ENCODE measurements around the gene ABCB1. TPM values are rescaled to one million over a fixed set of nuclear protein-coding genes. Genes with fewer than 3 reads are reported as not detected.

The ABCB1 gene
- total and polyA plus RNA-seq, 3 donors from 2014 or later, result 6.5 to 8.6 (median 7.1) TPM

DNA sequence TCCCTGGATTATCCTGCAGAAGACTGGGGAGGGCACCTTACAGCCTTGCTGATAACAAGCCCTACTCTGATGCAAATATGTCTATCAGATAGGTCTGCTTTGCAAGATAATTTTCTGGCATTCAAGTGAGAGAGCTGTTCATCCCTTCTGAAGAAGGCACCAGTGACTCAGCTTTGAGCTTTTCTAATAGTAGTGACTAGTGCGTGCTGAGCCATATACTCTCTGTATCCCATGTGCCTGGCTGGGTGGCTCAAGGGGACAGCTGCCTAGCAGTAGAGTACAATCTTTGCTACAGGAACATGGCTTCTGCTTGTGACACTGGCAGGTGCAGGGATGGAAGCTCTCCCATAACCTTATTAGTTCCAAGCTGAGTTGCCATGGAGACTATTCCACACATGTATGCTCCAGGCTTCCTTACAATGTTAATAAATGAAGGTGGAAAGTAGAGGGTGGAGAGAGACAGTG is 90.2 kb downstream of the ABCB1 start:
- Histone ChIP-seq H3K4me3 (no peak overlapping the region), H3K36me3 (ENCODE audit: low read depth, missing control alignments) (no peaks in the 10 kb centered on the region), H3K27me3 (no peaks in the 10 kb centered on the region), H3K4me1 (no peaks in the 10 kb centered on the region), H3K9me3 (no peaks in the 10 kb centered on the region), H3K27ac (no peak overlapping the region)
- no peak for DNase-seq
- TF ChIP-seq, protein P1, sequence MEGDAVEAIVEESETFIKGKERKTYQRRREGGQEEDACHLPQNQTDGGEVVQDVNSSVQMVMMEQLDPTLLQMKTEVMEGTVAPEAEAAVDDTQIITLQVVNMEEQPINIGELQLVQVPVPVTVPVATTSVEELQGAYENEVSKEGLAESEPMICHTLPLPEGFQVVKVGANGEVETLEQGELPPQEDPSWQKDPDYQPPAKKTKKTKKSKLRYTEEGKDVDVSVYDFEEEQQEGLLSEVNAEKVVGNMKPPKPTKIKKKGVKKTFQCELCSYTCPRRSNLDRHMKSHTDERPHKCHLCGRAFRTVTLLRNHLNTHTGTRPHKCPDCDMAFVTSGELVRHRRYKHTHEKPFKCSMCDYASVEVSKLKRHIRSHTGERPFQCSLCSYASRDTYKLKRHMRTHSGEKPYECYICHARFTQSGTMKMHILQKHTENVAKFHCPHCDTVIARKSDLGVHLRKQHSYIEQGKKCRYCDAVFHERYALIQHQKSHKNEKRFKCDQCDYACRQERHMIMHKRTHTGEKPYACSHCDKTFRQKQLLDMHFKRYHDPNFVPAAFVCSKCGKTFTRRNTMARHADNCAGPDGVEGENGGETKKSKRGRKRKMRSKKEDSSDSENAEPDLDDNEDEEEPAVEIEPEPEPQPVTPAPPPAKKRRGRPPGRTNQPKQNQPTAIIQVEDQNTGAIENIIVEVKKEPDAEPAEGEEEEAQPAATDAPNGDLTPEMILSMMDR (IDR thresholded peaks at IDR 0.05), result no peak
- no peak for TF ChIP-seq POLR2A (IDR thresholded peaks at IDR 0.05)
- WGBS, 2 donors, result 91 to 92% methylated on average over 1 of the region's 1 CpG
- intact Hi-C loops (cut with DNase I; ENCODE audit: low total_unique reads), result no loop called here

DNA sequence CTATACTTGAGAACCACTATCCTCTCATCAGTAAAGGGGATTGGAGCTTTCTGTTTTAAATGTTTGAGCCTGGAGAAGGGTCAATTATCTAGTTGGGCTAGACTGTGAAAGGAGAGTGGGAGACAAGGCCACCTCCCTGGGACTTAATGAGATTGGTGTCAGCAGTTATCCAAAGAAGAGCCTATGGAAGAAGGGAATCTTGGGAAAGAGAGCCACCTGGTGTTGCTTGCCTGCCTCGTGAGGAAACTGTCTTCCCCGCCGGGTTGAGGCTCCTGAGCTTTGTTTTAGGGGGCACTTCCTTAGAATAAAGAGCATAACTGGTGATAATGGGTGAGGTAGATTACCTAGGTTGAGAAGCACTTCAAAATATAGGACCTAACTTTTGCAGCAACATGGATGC is 93.2 kb downstream of the ABCB1 start:
- Histone ChIP-seq H3K27ac (no peak overlapping the region), H3K27me3 (no peaks in the 10 kb centered on the region), H3K36me3 (ENCODE audit: low read depth, missing control alignments) (no peaks in the 10 kb centered on the region), H3K4me1 (no peaks in the 10 kb centered on the region), H3K9me3 (no peaks in the 10 kb centered on the region), H3K4me3 (no peak overlapping the region)
- no peak for DNase-seq
- WGBS, 2 donors, result 47 to 58% methylated on average over 3 of the region's 3 CpGs
- TF ChIP-seq, protein P1 (IDR thresholded peaks at IDR 0.05), result no peak
- TF ChIP-seq POLR2A (IDR thresholded peaks at IDR 0.05), result no peak
- intact Hi-C loops (cut with DNase I; ENCODE audit: low total_unique reads), result no loop called here

DNA sequence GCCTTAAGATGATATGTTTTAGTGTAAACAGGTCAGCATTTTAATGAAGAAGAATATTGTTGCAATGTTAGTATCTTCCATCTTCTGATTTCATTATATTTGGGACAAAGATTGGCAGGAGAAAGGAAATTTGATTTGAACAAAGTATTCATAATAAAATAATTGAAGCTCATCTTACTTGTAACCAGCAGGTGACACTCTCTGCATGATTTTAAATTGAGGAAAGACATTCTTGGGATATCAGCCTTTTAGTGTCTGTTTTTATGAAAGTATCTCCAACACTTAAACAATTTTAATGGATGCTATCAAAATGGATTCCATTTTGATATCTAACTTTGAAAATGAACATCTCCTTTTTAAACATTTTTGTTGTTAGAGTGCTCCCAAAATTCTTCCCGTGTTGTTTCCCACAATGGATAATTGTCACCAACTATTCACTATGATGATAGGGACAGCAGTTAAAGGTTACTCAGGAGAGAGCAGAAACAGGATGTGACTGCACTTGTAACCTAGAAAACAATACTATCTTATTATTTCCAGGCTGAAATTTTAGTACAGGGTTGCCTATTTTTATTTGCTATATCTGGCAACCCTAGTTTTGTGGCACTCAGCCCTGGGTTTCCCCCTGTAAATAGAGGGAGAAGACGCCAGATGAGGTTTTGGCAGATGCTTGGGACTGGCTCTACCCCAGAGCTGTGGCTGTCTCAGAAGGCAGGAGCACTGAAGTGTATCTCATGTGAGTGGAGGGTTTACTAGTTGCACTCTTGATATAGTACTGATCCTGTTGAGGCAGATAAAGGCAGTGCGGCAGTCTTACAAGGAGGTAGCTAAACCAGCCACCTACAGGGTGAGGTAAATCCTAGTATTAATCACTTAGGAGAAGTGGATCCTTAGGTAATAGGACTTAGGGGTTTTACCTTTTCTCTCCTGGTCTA is 94.2 kb downstream of the ABCB1 start:
- Histone ChIP-seq H3K27me3 (no peaks in the 10 kb centered on the region), H3K4me3 (no peak overlapping the region), H3K36me3 (ENCODE audit: low read depth, missing control alignments) (no peaks in the 10 kb centered on the region), H3K9me3 (no peaks in the 10 kb centered on the region), H3K27ac (no peak overlapping the region), H3K4me1 (no peaks in the 10 kb centered on the region)
- intact Hi-C loops (cut with DNase I; ENCODE audit: low total_unique reads), result no loop called here
- TF ChIP-seq, protein P1 (IDR thresholded peaks at IDR 0.05), result peak in 2 of 3 experiments; percentile 22 to 34
- no peak for TF ChIP-seq POLR2A (IDR thresholded peaks at IDR 0.05)
- 51 to 65% methylated on average over 3 of the region's 3 CpGs for WGBS, 2 donors
- DNase-seq, result no peak

DNA sequence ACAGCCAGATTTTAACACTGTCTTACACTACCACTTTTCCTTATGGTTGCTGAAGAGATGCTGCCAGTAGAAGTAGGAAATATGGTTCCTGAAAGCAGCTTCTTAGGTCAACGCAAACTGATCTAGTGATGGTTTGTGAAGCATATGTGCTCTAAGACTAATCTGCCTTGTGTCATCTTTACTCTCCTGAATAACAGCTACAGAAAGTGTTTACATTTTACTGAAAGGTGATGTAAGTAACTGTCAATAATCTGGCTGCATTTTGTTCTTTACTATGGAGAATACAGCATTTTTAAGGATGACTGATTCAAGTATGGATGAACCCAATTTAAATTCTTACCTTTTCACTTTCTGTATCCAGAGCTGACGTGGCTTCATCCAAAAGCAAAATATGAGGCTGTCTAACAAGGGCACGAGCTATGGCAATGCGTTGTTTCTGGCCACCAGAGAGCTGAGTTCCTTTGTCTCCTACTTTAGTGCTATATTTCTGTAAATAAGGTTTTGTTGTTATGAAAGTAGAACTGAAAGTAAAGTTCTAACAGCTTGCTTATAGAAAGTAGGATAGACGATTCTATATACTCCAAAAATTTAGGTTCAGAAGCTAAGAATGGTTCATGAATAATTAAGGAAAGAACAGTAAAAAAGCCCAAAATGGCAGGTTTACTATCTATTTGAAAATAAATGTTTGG is 95.0 kb downstream of the ABCB1 start:
- intact Hi-C loops (cut with DNase I; ENCODE audit: low total_unique reads), result no loop called here
- Histone ChIP-seq H3K27ac (no peak overlapping the region), H3K9me3 (no peaks in the 10 kb centered on the region), H3K36me3 (ENCODE audit: low read depth, missing control alignments) (no peaks in the 10 kb centered on the region), H3K27me3 (no peaks in the 10 kb centered on the region), H3K4me1 (no peaks in the 10 kb centered on the region), H3K4me3 (no peak overlapping the region)
- WGBS, 2 donors, result 75 to 84% methylated on average over 5 of the region's 5 CpGs
- DNase-seq, result no peak
- TF ChIP-seq POLR2A (IDR thresholded peaks at IDR 0.05), result no peak
- TF ChIP-seq, protein P1 (IDR thresholded peaks at IDR 0.05), result no peak
